Gastrocnemius medialis (tissue), 4 donors: ENCODE data around the gene PLEKHG4. TPM values are rescaled to one million over a fixed set of nuclear protein-coding genes. Genes with fewer than 3 reads are reported as not detected.

Experiments
- ATAC-seq, 2 donors: fragments of 150-250 bp; one replicate each; pipeline ENCODE4 v1.9.1; 2016
- DNase-seq, 2 donors: peaks; one replicate each; pipeline ENCODE4 v3.0.0-alpha.2; 2019
- H3K27ac ChIP-seq, 4 donors: fragments of 200-600 bp; sonication (generic); 1 replicate in 1 of 4; 2 replicates in 3 of 4; pipeline ENCODE4 v1.5.1; 2016 to 2018; ENCODE audit warnings: mild to moderate bottlenecking in 2 of 4, moderate library complexity in 1 of 4
- H3K27me3 ChIP-seq, 3 donors: fragments of 200-600 bp; sonication (generic) in 2 of 3; 1 replicate in 1 of 3; 2 replicates in 2 of 3; pipeline versions ENCODE4 v1.5.1 to v1.6.0; 2016 to 2019; ENCODE audit warnings: mild to moderate bottlenecking in 1 of 3, moderate library complexity in 1 of 3
- H3K36me3 ChIP-seq, 2 donors: fragments of 200-600 bp; sonication (generic) in 1 of 2; one replicate each; pipeline ENCODE4 v1.5.1; 2017 to 2018
- H3K4me1 ChIP-seq, 2 donors: fragments of 200-600 bp; sonication (generic) in 1 of 2; one replicate each; pipeline ENCODE4 v1.5.1; 2016 to 2017; ENCODE audit warnings: mild to moderate bottlenecking in 2 of 2
- H3K4me3 ChIP-seq, 4 donors: fragments of 200-600 bp; sonication (generic) in 3 of 4; 1 replicate in 1 of 4; 2 replicates in 3 of 4; pipeline ENCODE4 v1.5.1; 2016 to 2019; ENCODE audit warnings: mild to moderate bottlenecking in 2 of 4
- H3K9me3 ChIP-seq, 3 donors: fragments of 200-600 bp; sonication (generic) in 2 of 3; 1 replicate in 1 of 3; 2 replicates in 2 of 3; pipeline ENCODE4 v1.5.1; 2016 to 2019
- CTCF ChIP-seq, 5 experiments: fragments of 450-650 bp in 3 of 5; fragments of 200-600 bp in 2 of 5; sonication (generic) in 2 of 5; IDR thresholded peaks in 4 of 5; conservative IDR thresholded peaks in 1 of 5; 1 replicate in 4 of 5; 2 replicates in 1 of 5; pipeline ENCODE4 v1.5.1; 2016 to 2019; ENCODE audit warnings: antibody characterized with exemption in 5 of 5, mild to moderate bottlenecking in 3 of 5, moderate library complexity in 3 of 5
- POLR2A ChIP-seq, 2 donors: fragments of 450-650 bp; IDR thresholded peaks; one replicate each; pipeline ENCODE4 v1.6.1; 2017; ENCODE audit warnings: antibody characterized with exemption in 2 of 2, mild to moderate bottlenecking in 2 of 2, moderate library complexity in 2 of 2
- in situ Hi-C, 4 donors: fragments of 200-750 bp; cut with MboI; loops; one replicate each; pipeline versions ENCODE4 v1.15.0 to v1.8.0; 2017; ENCODE audit warnings: low sequenced_read_pairs in 4 of 4
- intact Hi-C: fragments of 100-400 bp; cut with DNase I; formaldehyde crosslinking; loops from one replicate; pipeline ENCODE4 v1.15.1; 2023; ENCODE audit warnings: low total_unique reads
- total RNA-seq, 4 donors: library from RNA; depleted of rRNA; stranded (reverse); fragments of >200 nt; gene quantifications; one replicate each; pipeline versions ENCODE4 v1.1.0 to v1.2.3, GENCODE V29; 2016

Gene PLEKHG4
- total RNA-seq, 4 donors from 2014 or later: 1.1 to 16.5 (median 2.6) TPM

GRCh38 chr16:67275321-67275720 lies 4.0 kb upstream of the PLEKHG4 start:
- Histone ChIP-seq H3K36me3 (no peaks in the 10 kb centered on the region), H3K9me3 (no peaks in the 10 kb centered on the region), H3K27me3 (no peaks in the 10 kb centered on the region), H3K27ac (no peak overlapping the region), H3K4me1 (no peaks in the 10 kb centered on the region), H3K4me3 (no peak overlapping the region)
- no peak for ATAC-seq
- intact Hi-C loops: loop anchor here (5.0 kb wide), 1 partner anchor 142 kb away; the partner anchor contains the start of gene ZDHHC1
- TF ChIP-seq POLR2A (IDR thresholded peaks at IDR 0.05) (no peak), CTCF (IDR thresholded peaks at IDR 0.05 in 4 of 5, conservative IDR thresholded peaks at IDR 0.05 in 1 of 5) (no peak)
- DNase-seq: no peak
- in situ Hi-C loops: no loop called here

GRCh38 chr16:67277294-67277998 lies 1.9 kb upstream of the PLEKHG4 start:
- Histone ChIP-seq H3K9me3 (no peaks in the 10 kb centered on the region), H3K4me1 (no peaks in the 10 kb centered on the region), H3K27ac (peak overlapping the region in 1 of 4 donors; percentile 45), H3K27me3 (no peaks in the 10 kb centered on the region), H3K4me3 (no peak overlapping the region), H3K36me3 (no peaks in the 10 kb centered on the region)
- no peak for TF ChIP-seq POLR2A (IDR thresholded peaks at IDR 0.05)
- no peak for TF ChIP-seq CTCF (IDR thresholded peaks at IDR 0.05 in 4 of 5, conservative IDR thresholded peaks at IDR 0.05 in 1 of 5)
- intact Hi-C loops: loop anchor here (5.0 kb wide), 1 partner anchor 140 kb away; the partner anchor contains the start of gene ZDHHC1
- DNase-seq (peak in 1 of 2 donors; percentile 38), ATAC-seq (peak in 1 of 2 donors; percentile 39)
- in situ Hi-C loops: no loop called here

GRCh38 chr16:67277999-67278772 lies 1.1 kb upstream of the PLEKHG4 start:
- Histone ChIP-seq H3K9me3 (no peaks in the 10 kb centered on the region), H3K4me3 (peak overlapping the region; percentile 51 to 59 (median 54)), H3K27ac (peak overlapping the region in 3 of 4 donors; percentile 3 to 45 (median 35)), H3K27me3 (no peaks in the 10 kb centered on the region), H3K36me3 (no peaks in the 10 kb centered on the region), H3K4me1 (no peaks in the 10 kb centered on the region)
- intact Hi-C loops (loop anchor here (5.0 kb wide), 1 partner anchor 139 kb away; the partner anchor contains the start of gene ZDHHC1), in situ Hi-C loops (no loop called here)
- TF ChIP-seq POLR2A (IDR thresholded peaks at IDR 0.05): no peak
- no peak for TF ChIP-seq CTCF (IDR thresholded peaks at IDR 0.05 in 4 of 5, conservative IDR thresholded peaks at IDR 0.05 in 1 of 5)
- no peak for ATAC-seq
- no peak for DNase-seq

GRCh38 chr16:67278773-67279295 lies 498 bp upstream of the PLEKHG4 start:
- in situ Hi-C loops: no loop called here
- ATAC-seq (peak in 1 of 2 donors; percentile 38), DNase-seq (no peak)
- no peaks in the 10 kb centered on the region for H3K4me1 ChIP-seq
- no peaks in the 10 kb centered on the region for H3K9me3 ChIP-seq
- peak in 1 of 5 experiments; percentile 7 for TF ChIP-seq CTCF (IDR thresholded peaks at IDR 0.05 in 4 of 5, conservative IDR thresholded peaks at IDR 0.05 in 1 of 5)
- no peak for TF ChIP-seq POLR2A (IDR thresholded peaks at IDR 0.05)
- H3K4me3 ChIP-seq: peak overlapping the region; percentile 51 to 59 (median 54)
- H3K36me3 ChIP-seq: no peaks in the 10 kb centered on the region
- intact Hi-C loops: loop anchor here (5.0 kb wide), 1 partner anchor 138 kb away; the partner anchor contains the start of gene ZDHHC1
- no peaks in the 10 kb centered on the region for H3K27me3 ChIP-seq
- peak overlapping the region; percentile 3 to 35 (median 27) for H3K27ac ChIP-seq
